ENCODE results near the gene FGF11.
"Not testable (repeated sequence)": the region's sequence is repeated elsewhere in the genome, so short reads cannot be mapped to it uniquely, and the experiment has no call there.

The FGF11 gene

DNA sequence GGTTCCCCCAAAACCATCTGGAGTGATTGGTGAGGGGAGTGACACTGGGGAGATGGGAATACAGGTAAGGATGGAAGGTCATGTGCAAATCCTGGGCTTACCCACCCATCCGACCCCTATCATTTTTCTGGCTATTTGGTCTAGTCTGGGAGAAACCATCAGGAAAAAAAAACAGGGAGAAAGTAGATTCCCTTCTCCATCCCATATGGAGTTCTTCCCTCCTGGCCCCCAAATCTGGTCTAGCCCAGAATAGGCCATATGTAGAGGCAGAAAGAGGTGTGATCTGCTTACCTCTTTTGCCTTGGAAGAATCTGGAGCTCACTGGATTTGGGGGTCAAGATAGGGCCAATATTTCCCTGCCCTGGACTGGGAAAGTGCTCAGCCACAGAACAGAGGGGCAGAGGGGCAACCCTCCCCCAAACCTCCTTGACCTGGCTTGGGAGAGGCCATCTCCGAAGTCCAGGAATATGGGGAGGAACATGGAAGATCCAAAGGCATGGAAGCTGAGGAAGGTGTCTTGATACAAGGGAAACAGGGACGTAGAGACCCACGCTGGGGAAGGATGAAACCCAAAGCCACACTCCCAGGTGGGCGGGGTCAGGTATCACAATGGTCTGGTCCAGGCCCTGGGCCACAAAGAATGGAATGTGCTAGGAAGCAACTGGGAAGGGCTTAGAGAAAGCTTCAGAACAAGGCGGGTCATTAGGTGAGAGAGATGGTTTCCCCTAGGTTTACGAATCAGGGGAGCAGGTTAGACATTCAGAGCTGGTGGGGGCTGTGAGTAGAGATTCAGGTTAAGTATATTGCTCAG is 21.7 kb downstream of the FGF11 start:
- in situ Hi-C loops (cut with MboI; ENCODE audit: low sequenced_read_pairs), result no loop called here

DNA sequence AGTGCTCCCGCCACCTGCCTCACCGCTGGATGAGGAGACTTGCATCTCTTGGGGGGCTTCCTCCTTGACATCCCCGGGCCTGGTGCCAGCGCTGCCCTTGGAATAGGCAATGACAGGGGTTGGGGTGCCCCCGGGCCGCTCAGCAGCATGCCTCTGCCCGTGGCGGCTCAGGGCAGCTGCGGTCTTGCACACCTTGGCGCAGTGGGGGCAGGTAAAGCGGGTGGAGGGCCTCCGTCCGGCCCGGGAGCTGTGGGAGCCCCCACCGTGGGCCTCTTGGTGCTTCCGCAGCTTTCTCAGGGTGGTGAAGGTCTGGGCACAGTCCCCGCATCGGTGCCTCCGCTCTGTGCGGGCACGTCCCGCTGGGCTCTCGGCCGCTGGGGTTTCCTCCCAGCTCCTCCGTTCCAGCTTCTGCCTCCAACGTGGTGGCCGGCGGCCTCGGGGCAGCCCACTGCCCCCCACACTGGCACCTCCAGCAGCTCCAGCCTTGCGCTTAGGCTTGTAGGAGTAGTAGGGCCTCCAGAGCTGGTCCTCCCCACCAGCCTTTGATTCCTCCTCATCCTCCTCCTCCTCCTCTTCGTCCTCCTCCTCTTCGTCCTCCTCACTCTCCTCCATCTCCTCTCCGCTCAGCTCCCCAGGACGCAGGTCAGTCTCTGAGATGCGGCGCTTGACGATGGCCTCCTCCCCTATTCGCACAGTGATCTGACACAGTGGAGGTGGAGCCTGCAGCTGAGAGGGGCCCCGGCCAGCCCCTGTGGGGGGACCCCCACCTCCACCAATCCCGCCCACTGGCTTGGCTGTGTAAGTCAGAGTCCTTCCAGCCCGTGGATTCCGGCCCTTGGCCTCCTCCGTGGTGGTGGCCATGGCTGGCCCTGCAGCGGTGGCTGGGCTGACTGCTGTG is 23.4 kb downstream of the FGF11 start:
- in situ Hi-C loops (cut with MboI; ENCODE audit: low sequenced_read_pairs), result no loop called here

DNA sequence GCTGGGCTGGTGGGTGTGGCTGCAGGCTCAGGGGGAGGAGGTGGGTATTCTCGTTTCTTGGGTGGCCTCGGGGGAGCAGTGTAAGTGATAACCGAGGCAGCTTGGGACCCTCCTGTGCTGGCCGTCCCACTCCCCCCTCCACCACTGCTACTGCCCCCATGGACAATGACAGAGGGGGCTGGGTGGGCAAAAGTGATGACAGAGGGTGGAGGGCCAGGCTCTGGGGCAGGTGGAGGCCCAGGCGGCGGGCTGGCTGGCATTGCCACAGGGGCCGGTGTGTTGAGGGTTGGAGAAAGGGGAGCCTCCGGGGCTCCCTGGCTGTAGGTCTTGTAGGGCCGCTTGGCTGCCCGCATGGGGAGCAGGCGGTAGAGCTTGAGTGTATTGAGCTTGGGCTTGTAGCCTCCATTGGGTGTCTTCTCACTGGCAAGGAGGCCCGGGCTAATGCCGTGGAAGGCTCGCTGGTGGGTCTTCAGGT is 24.1 kb downstream of the FGF11 start:
- in situ Hi-C loops (cut with MboI; ENCODE audit: low sequenced_read_pairs), result no loop called here

DNA sequence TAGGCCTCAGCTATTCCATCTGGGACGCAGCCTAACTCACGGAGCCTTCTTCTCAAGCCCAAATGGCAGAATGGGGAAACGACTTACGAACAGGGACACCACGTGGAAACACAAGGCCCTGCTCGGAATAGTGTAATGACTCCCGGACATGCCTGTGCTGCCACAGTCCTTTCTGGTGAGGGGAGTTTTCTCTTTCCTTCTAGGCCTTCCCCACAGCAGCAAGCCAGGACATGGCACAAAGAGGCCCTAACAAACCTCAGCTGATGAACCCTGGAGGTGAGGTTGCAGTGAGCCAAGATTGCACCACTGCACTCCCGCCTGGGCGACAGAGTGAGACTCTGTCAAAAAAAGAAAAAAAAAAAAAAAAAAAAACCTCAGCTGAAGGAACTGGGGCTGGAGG is 24.8 kb downstream of the FGF11 start:
- in situ Hi-C loops (cut with MboI; ENCODE audit: low sequenced_read_pairs), result no loop called here

DNA sequence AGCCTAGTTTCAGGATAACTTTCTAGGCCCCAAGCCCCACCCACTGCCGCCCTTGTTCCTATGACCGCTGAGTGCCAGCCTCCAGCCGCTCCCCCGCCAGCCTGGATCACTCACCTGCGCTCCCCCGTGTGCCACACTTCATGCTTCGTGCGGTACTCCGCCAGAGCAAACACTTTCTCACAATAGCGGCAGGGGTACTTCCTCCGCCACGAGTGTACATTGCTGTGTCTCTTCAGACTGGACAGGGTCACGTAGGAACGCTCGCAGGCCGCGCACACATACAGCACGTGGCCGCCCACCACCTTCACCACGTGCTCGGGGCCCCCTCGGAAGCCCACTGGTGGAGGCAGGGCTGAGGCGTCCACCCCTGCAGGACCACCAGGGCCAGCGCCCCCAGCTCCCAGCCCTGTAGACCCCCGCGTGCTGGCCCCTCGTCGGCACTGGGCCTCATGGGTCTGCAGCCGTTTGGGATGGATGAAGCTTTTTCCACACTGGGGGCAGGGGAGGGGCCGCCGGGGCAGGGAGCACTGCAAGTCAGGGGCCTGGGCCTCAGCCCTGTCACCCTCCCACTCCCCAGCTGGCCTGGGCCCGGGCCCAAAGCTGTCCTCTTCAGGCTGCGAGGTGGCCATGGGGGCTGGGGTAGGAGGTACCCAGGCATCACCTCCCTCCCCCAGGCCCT is 26.4 kb downstream of the FGF11 start:
- in situ Hi-C loops (cut with MboI; ENCODE audit: low sequenced_read_pairs), result no loop called here

DNA sequence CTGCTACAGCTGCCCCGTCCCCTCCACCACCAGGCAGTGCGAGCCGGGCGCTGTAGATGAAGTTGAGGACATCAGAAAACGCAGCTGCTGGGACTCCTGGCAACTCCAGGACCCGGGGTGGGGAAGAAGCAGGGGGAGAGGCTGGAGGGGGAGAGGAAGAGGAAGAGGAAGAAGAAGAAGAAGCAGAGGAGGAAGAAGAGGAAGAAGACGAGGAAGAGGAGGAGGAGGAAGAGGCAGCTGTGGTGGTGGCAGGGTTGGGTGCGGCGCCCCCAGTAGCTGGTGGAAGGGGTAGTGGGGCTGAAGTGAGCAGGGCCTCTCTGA is 27.0 kb downstream of the FGF11 start:
- in situ Hi-C loops (cut with MboI; ENCODE audit: low sequenced_read_pairs), result no loop called here

DNA sequence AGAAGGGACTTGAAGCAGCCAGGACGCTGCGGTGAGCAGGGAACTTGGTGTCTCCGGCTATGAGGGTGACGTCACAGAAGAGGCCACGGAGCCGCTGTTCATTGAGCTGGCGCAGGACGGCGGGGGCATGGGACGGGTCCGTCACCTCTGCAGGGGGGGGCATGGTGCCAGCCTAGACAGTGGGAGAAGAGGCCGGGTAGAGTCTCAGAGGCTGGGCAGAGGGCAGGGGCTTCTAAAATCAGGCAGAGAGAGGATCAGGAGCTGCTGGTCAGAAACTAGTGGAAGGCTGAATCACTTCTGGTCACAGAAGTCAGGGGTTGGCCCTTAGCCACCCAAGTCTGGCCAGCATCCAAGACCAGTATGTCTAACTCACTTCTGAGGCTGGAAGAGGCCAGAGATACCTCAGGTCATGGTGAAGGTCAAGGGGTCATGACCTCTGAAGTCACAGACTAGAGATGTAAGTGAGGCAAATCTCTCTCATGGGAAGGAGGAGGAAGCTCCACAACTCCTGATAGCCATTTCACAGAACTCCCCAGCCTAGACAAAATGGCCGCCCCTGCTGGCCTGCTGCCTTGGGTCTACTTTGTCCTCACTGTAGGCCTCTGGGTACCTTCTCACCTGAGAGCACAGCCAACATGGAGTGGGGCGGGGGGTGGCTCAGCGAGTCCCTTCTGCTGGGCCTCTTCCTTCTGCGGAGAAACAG is 27.5 kb downstream of the FGF11 start:
- in situ Hi-C loops (cut with MboI; ENCODE audit: low sequenced_read_pairs), result no loop called here

DNA sequence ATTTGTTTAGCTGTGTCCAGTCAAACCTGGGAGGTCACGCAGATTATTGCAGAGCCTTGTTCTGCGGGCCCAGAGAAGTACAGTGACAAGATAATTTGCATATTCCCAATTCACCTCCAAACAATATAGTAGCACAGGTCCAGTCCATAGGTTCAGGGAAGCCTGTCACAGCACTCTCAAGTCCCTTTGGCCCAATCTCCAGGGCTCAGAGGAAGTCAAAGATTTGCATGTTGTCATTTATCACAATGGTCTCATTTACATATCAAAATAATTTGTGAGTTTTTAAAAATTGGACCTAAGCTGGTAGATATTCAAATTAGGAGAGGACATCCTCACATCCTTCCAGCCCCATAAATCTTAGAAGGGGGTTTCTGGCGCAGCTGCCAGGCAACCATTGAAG is 28.2 kb downstream of the FGF11 start:
- in situ Hi-C loops (cut with MboI; ENCODE audit: low sequenced_read_pairs), result no loop called here

DNA sequence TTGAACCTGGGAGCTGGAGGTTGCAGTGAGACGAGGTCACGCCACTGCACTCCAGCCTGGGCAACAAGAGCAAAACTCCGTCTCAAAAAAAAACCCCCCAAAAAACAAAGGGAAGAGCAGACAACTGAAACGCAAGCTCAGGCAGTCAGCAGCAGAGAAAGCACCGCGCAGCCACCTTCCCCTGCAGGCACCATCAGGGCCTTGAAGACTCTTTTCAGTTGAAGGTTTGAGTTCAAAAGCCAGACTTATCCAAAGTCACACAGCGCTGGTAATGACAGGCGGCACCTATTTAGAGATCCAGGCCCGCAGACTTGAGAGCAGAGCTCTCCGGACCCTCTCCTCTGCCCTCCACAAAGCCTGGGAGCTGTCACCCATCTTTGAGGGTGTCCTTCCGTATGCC is 29.0 kb downstream of the FGF11 start:
- in situ Hi-C loops (cut with MboI; ENCODE audit: low sequenced_read_pairs), result no loop called here

DNA sequence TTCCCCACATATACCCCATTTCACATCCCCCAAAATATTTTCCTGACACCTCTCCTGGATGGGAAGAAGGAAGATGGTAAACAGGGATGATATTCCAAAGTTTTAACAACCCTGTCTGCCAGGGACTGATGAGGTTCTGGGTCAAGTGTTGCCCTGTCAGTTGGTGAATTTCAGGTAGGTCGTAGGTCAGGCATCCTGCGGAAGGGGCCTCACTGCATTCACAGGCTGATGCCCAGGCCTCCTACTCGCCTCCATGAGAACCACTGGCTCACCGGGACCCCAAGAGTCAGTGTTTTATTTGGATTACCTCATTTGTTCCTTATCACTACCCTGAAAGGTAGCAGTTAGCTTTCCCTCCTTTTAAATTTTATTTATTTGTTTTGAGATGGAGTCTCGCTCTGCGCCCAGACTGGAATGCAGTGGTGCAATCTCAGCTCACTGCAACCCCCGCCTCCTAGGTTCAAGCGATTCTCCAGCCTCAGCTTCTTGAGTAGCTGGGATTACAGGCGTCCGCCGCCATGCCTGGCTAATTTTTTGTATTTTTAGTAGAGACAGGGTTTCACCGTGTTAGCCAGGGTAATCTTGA is 29.6 kb downstream of the FGF11 start:
- in situ Hi-C loops (cut with MboI; ENCODE audit: low sequenced_read_pairs), result no loop called here

DNA sequence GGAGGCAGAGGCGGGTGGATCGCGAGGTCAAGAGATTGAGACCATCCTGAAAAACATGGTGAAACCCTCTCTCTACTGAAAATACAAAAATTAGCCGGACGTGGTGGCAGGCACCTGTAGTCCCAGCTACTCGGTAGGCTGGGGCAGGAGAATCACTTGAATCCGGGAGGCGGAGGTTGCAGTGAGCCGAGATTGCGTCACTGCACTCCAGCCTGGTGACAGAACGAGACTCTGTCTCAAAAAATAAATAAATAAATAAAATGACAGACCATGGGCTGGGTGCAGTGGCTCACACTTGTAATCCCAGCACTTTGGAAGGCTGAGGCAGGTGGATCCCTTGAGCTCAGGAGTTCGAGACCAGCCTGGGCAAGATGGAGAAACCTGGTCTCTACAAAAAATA is 30.5 kb downstream of the FGF11 start:
- in situ Hi-C loops (cut with MboI; ENCODE audit: low sequenced_read_pairs), result not testable (repeated sequence)

DNA sequence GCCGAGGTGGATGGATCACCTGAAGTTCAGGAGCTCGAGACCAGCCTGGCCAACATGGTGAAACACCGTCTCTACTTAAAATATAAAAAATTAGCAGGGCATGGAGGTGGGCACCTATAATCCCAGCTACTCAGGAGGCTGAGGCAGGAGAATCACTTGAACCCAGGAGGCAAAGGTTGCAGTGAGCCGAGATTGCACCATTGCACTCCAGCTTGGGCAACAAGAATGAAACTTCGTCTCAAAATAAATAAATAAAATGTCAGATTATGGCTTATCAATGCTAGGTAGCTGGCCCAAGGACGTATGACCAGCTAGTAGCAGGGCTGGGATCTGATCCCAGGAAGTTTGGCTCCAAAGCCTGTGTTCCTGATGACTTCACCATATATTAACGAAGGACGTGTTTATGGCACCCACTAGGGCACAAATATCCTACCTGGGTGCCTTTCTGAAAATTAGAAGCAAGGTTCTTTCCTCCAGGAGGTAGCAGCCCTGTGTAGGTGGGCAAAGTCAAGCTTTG is 31.2 kb downstream of the FGF11 start:
- in situ Hi-C loops (cut with MboI; ENCODE audit: low sequenced_read_pairs), result not testable (repeated sequence)

DNA sequence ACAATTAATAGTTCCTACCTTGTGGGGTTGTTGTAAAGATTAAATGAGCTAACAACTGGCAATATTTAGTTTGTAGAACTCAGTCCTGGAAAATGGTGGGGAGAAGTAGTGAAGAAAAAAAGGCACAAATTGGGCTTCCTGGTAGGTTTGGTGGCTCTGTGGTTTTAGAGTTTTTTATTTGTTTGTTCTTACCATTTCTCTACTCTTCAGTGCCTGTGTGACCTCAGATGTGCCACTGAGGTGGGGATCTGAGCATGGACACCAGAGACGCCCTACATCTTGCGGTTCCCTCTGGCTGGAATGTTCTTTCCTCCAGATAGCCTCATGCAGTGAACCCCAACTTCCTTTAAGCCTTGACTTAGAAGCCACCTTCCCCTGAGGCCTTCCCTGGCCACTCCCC is 32.4 kb downstream of the FGF11 start:
- in situ Hi-C loops (cut with MboI; ENCODE audit: low sequenced_read_pairs), result no loop called here

DNA sequence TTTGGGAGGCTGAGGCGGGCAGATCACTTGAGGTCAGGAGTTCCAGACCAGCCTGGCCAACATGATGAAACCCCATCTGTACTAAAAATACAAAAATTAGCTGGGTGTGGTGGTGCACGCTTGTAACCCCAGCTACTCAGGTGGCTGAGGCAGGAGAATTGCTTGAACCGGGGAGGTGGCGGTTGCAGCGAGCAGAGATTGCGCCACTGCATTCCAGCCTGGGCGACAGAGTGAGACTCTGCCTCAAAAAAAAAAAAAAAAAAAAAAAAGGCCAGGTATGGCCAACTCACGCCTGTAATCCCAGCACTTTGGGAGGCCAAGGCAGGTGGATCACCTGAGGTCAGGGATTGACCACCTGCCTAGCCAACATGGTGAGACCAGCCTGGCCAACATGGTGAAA is 35.5 kb downstream of the FGF11 start:
- in situ Hi-C loops (cut with MboI; ENCODE audit: low sequenced_read_pairs), result not testable (repeated sequence)

DNA sequence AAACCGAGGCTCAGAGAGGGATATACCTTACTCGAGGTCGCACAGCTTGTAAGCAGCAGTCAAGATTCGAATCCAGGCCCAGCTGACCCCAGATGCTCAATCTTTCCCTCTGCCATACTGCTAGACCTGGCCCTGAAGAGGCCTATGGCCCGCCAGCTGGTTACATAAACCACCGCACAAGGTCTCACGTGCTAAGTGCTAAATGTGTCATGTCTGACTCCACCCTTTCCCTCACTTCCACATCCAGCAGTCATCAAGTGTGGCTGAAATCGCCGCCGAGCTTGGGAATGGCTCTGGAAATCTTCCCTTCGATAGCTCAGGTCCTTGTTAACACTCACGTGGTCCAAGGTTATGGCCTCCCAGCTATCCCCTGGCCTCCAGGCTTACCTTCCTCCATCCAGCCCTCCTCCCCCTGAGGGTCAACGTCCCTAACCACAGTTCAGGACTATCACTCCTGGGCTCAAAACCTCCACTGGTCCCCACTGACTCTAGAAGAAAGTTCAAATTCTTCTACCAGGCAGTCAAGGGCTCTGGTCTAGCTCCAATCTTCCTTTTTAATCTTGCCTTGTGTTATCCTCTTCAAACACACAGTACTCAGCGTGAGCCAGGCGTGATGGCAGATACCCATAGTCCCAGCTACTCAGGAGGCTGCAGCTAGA is 36.6 kb downstream of the FGF11 start:
- in situ Hi-C loops (cut with MboI; ENCODE audit: low sequenced_read_pairs), result no loop called here

DNA sequence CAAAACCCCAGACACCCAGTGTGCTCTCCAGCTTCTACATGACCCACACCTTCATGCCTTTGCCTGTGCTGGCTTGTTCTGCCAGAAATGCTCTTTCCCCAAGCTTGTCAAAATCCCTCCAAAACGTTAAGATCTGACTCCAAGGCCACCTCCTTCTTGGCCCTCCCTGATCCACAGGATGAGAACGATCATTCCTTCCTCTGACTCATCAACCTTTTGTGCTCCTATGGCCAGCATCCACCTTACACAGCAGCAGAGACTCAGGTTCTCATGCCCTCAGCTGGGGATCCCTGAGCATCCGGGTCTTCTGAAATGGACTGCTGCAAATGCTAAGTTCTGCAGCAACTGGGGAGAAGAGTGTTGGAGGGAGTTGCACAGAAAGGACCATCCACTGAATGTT is 37.2 kb downstream of the FGF11 start:
- in situ Hi-C loops (cut with MboI; ENCODE audit: low sequenced_read_pairs), result no loop called here

DNA sequence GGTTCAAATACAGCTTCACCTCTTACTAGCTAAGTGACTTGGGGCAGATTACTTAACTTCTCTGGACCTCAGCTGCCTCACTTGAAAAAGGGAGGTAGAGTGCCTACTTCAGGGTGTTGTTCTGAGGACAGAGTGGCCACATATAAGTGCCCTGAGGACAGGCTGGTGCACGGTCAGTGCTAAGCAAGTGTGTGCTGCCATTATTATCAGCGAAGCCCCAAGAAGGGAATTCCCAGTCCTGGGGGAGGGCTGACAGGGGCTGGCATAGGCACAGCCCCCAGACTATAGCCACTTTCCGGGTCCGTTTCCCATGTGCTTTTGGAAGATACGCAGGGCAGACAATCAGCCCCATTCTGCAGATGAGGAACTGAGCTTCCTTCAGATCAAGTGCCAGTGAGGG is 37.6 kb downstream of the FGF11 start:
- in situ Hi-C loops (cut with MboI; ENCODE audit: low sequenced_read_pairs), result no loop called here

DNA sequence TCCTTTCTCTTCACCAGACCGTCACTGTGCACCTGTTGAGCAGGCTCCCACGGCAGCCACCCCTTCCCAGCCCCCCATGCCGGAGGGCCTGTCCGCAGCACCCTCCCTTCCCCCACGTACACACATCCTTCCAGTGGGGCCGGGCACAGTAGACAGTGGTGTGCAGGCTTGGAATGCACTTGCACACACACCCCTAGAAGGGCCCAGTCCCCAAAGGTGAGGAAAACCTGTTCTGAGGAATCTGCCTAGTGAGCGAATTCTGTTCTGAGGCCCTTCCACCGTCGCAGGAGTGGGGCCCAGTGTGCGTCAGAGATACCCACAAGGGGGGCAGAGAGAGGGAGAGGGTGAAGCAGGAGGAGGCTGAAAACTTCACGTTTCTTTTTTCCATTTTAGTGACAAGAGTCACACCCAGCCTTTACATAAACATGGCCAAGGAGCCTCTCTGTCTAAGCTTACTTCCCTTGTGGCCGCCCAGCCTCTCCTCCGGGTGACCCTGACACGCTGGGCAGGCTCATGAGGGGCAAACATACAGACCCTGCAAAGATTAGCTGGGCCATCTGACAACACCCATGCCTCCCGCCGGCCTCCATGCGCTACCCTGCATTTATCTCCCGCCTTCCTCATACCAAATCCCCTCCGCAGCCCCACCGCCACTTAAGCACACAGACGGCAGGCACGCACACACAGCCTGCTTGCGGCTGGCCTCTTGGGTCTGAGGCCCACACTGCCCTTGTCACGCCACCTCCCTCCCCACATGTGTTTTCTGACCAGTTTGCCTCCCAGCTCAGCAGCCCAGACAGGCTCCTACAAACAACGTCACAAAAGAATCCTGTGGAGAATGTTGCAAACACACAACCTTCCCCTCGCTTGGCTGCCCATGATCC is 38.3 kb downstream of the FGF11 start:
- in situ Hi-C loops (cut with MboI; ENCODE audit: low sequenced_read_pairs), result no loop called here
